HG03045 (cell line): ENCODE results near the gene S100A10.

Experiments
- ATAC-seq: cut with Tn5 transposase; IDR thresholded peaks from one replicate; pipeline ENCODE4 v1.9.1; 2021; ENCODE audit warnings: mild to moderate bottlenecking, moderate library complexity; ENCODE audit not compliant: unreplicated experiment

Gene S100A10

DNA sequence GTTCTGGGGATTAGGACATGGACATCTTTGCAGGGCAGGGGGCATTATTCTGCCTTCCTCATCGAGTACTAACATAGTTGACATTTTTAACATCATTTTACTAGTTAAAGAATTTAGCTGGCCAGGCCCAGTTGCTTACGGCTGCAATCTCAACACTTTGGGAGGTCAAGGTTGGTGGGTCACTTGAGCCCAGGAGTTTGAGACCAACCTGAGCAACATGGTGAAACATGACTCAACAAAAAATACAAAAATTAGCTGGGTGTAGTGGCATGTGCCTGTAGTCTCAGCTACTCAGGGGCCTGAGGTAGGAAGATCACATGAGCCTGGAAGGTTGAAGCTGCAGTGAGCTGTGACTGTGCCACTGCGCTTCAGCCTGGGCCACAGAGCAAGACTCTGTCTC is 54.5 kb downstream of the S100A10 start:
- ATAC-seq: no peak

DNA sequence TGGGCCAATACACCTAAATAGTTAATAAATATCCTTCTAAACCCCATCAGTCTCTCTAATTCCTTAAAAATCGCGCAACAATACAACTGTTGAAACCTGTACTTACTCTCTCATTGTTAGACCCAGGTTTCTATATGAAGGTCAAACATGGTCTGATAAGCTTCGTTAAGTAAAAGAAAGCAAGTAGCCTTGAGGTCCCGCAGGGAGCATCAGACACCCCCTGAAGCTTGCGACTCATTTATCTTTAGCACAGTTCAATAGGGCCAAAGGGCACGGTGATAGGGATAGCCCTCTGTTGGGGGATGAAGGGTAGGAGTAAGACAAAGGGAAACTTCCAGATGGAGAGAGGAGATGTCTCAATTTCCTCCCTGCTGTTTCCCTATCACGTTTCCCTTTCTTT is 57.0 kb downstream of the S100A10 start:
- no peak for ATAC-seq

DNA sequence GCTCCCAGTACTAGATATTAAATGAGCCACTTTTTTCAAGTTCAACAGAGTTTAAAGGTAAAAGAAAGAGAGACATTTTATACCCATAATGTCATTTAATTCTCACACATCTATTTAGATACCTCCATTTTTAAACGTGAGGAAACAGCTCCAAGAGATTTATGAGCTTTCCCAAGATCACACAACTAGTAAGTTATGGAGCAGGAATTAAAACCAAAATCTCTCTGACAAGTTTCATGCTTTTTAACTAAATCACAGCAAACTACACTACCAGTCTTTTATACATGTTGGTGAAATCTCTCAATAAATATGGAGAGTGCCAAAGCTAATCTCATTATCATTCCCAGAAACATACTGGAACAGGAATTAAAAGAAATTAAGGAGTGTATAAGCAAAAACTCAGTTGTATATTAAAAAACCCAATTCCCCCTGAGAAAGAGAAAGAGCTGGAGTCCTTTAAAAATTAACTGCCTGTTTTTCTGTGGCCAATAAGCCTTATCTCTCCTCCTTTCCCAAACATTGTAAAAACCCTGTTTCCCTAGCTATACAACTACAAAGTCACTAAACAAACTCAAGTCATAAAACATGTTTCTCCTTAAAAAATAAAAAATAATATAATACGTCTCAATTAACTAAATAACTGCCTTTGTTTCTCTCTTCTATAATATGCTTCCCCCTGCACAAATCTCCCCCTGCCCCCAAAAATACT is 57.6 kb downstream of the S100A10 start:
- ATAC-seq: no peak

DNA sequence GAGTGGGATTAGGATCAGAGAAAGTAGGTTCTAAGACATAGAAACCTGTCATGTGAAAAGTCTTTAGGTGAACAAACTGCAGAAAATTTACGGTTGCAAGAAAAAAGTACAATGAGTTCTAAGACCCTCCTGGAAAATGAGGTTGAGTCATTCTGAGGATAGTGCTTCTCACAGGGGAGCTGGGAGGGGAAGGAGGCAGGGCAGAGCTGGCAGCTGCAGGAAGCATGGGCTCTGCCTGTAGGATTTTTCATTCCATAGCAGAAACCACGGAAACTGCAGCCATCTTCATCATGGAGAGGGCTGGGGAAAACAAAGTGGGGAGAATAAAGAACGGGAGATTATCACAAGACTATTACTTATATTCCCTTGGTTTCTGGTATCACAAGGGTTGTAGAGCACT is 58.5 kb downstream of the S100A10 start:
- no peak for ATAC-seq

DNA sequence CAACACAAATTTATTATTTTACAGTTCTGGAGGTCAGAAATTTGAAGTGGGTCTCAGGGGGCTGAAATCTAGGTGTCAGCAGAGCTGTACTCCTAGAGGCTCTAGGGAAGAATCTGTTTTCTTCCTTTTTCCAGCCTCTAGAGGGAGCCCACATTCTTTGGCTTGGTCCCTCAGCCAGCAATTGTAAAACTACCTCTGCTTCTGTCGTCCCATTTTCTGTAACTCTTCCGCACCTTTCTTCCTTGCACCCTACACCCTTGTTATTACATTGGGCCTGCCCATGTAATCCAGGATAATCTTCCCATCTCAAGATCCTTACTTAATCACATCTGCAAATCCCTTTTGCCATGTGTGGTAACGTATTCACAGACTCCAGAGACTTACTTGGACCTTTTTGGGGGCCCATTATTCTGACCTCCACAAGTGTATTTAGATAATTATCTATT is 59.6 kb downstream of the S100A10 start:
- ATAC-seq: no peak
